K562 (cell line): ENCODE data around the gene RTL10. TPM values are rescaled to one million over a fixed set of nuclear protein-coding genes. Genes with fewer than 3 reads are reported as not detected.

Experiments
- ATF6 ChIP-seq: sonication (generic); formaldehyde crosslinking; IDR thresholded peaks from 2 replicates; pipeline ENCODE4 v1.4.0; 2020; ENCODE audit warnings: mild to moderate bottlenecking, missing genetic modification reagents
- E2F6 ChIP-seq, 2 experiments: IDR thresholded peaks; 2 replicates each; pipeline ENCODE4 v1.6.1; 2011; ENCODE audit warnings: borderline replicate concordance in 1 of 2, control low read depth in 1 of 2, low read depth in 1 of 2, low read length in 1 of 2, mild to moderate bottlenecking in 1 of 2, mixed read lengths in 1 of 2, moderate library complexity in 1 of 2; ENCODE audit not compliant: insufficient read depth in 1 of 2, insufficient read length in 1 of 2, poor library complexity in 1 of 2, severe bottlenecking in 1 of 2; ENCODE audit errors: extremely low read depth in 1 of 2
- FOXM1 ChIP-seq, 2 experiments: fragments of 450-650 bp in 1 of 2; sonication (generic) in 1 of 2; formaldehyde crosslinking in 1 of 2; IDR thresholded peaks; 2 replicates each; pipeline versions ENCODE4 v1.6.1 to v1.9.0; 2017 to 2022; ENCODE audit warnings: low read depth in 2 of 2, mild to moderate bottlenecking in 2 of 2, missing genetic modification reagents in 1 of 2, moderate library complexity in 1 of 2
- GTF2E2 ChIP-seq: fragments of 200-800 bp; sonication (Bioruptor generic); IDR thresholded peaks from 2 replicates; pipeline ENCODE4 v1.6.1; 2016; ENCODE audit warnings: missing genetic modification characterization, missing compliant biosample characterization
- HEY1 ChIP-seq: fragments of 250-450 bp; sonication (Bioruptor Pico); IDR thresholded peaks from 2 replicates; pipeline ENCODE4 v1.5.0; 2020; ENCODE audit warnings: mild to moderate bottlenecking, moderate library complexity, borderline replicate concordance
- HNRNPUL1 ChIP-seq: fragments of 200-400 bp; formaldehyde crosslinking; IDR thresholded peaks from 2 replicates; pipeline ENCODE4 v1.6.1; 2017; ENCODE audit warnings: low read length
- MBD2 ChIP-seq: sonication (generic); IDR thresholded peaks from 2 replicates; pipeline ENCODE4 v1.6.1; 2016; ENCODE audit warnings: low read depth, borderline replicate concordance
- MXI1 ChIP-seq: IDR thresholded peaks from 2 replicates; pipeline ENCODE4 v1.6.1; 2011; ENCODE audit warnings: low read depth, mild to moderate bottlenecking, improper control_type of control experiment, low read length
- NFXL1 ChIP-seq: fragments of 450-650 bp; formaldehyde crosslinking; IDR thresholded peaks from 2 replicates; pipeline ENCODE4 v1.4.0; 2021; ENCODE audit warnings: mild to moderate bottlenecking
- NR4A1 ChIP-seq, 2 experiments: fragments of 250-450 bp in 1 of 2; fragments of 450-650 bp in 1 of 2; sonication (Bioruptor Pico) in 1 of 2; IDR thresholded peaks; 2 replicates each; pipeline versions ENCODE4 v1.4.0 to v1.6.1; 2016 to 2020; ENCODE audit warnings: mild to moderate bottlenecking in 2 of 2, missing compliant biosample characterization in 1 of 2, missing genetic modification characterization in 1 of 2, moderate library complexity in 1 of 2
- SNIP1 ChIP-seq: fragments of 450-650 bp; IDR thresholded peaks from 2 replicates; pipeline ENCODE4 v1.7.1; 2017; ENCODE audit warnings: low read depth, mild to moderate bottlenecking
- SRF ChIP-seq, 2 experiments: fragments of 250-450, 450-650 bp in 1 of 2; sonication (Bioruptor Pico) in 1 of 2; sonication (generic) in 1 of 2; formaldehyde crosslinking; IDR thresholded peaks; 2 replicates each; pipeline versions ENCODE4 v1.5.0 to v1.5.1; 2020 to 2022; ENCODE audit warnings: mild to moderate bottlenecking in 1 of 2, missing genetic modification reagents in 1 of 2
- TSC22D4 ChIP-seq: fragments of 450-650 bp; IDR thresholded peaks from 2 replicates; pipeline ENCODE4 v1.6.1; 2016; ENCODE audit warnings: missing genetic modification characterization, missing biosample characterization, control low read depth
- USF1 ChIP-seq: sonication (generic); formaldehyde crosslinking; IDR thresholded peaks from 2 replicates; pipeline ENCODE4 v1.9.0; 2022; ENCODE audit warnings: mild to moderate bottlenecking, missing genetic modification reagents
- ZNF584 ChIP-seq: fragments of 200-800 bp; sonication (Bioruptor generic); IDR thresholded peaks from 2 replicates; pipeline ENCODE4 v1.6.1; 2016; ENCODE audit warnings: low read depth, mild to moderate bottlenecking, missing genetic modification characterization, missing compliant biosample characterization
- ZNF592 ChIP-seq: fragments of 450-650 bp; IDR thresholded peaks from 2 replicates; pipeline ENCODE4 v1.6.1; 2017; ENCODE audit warnings: antibody characterized with exemption, mild to moderate bottlenecking
- polyA plus RNA-seq, 8 experiments: library from polyadenylated mRNA; depleted of rRNA in 4 of 8; stranded (reverse) in 5 of 8; unstranded in 3 of 8; fragments of >200 nt; fragmentation: Nextera tagmentation in 2 of 8; fragmentation: Illumina TruSeq in 1 of 8; extraction: Ambion mirVana in 2 of 8; extraction: Trizol in 1 of 8; gene quantifications; 2 replicates each; pipeline versions ENCODE4 v1.2.1 to v1.2.3, GENCODE V29; 2011 to 2014; ENCODE audit warnings: inconsistent platforms in 1 of 8, missing spikeins in 1 of 8
- total RNA-seq, 7 experiments: library from RNA; depleted of rRNA in 6 of 7; stranded (reverse); fragments of >200 nt in 6 of 7; fragmentation: Illumina TruSeq in 2 of 7; extraction: Trizol in 2 of 7; gene quantifications; 2 replicates each; pipeline versions ENCODE4 v1.2.1 to v1.2.3, GENCODE V29; 2011 to 2021; ENCODE audit warnings: low replicate concordance in 1 of 7

RTL10 gene
- total and polyA plus RNA-seq, 9 of the 15 experiments (the other 6 are each of a cell fraction or from before 2014, with no cell fraction given): 19.8 to 75.5 (median 32.5) TPM

- TF ChIP-seq SRF (CRISPR knock-in tag; IDR thresholded peaks at IDR 0.05) (no peak; a peak in 1 of 4 replicates), SNIP1 (no peak), ZNF592 (no peak), E2F6 (IDR thresholded peaks at IDR 0.05; ENCODE audit: borderline replicate concordance in 1 of 2, extremely low read depth in 1 of 2, insufficient read depth in 1 of 2, insufficient read length in 1 of 2, low read depth in 1 of 2, low read length in 1 of 2, poor library complexity in 1 of 2, severe bottlenecking in 1 of 2) (peak in 1 of 2 experiments; percentile 76), ATF6 (CRISPR knock-in tag) (no peak), HNRNPUL1 (no peak), USF1 (CRISPR knock-in tag) (no peak), FOXM1 (IDR thresholded peaks at IDR 0.05; ENCODE audit: low read depth) (no peak), FOXM1 (CRISPR knock-in tag; IDR thresholded peaks at IDR 0.05; ENCODE audit: low read depth) (no peak), TSC22D4 (no peak), NR4A1 (CRISPR knock-in tag; IDR thresholded peaks at IDR 0.05) (peak; percentile 79; the same call in 1 of the 2 replicates), NR4A1 (tag; IDR thresholded peaks at IDR 0.05) (peak; percentile 55; the same call in 1 of the 2 replicates), MBD2 (no peak), NFXL1 (CRISPR knock-in tag) (no peak), MXI1 (peak; percentile 91), ZNF584 (no peak), GTF2E2 (tag) (no peak), HEY1 (CRISPR knock-in tag) (no peak)
Observed at GRCh38 chr22:19806213-19807160, 48.2 kb downstream of the RTL10 start (continued).
